Activated T-cell treated with anti-CD3 and anti-CD28 coated beads for 24 hours (primary cell): ENCODE data around the gene SATB1.
"Not testable (repeated sequence)": the region's sequence is repeated elsewhere in the genome, so short reads cannot be mapped to it uniquely, and the experiment has no call there.

Experiments
- DNase-seq: peaks from one replicate; pipeline ENCODE4 v3.0.0-alpha.2; 2020; ENCODE audit warnings: low read depth

The SATB1 gene

GRCh38 chr3:18424729-18425640, at the start of gene SATB1:
TSS of gene SATB1 (minus strand) at chr3:18425339. CDS start at chr3:18420967, 4,372 bp downstream.
- peak; percentile 50 for DNase-seq

- no peak for DNase-seq
Observed at GRCh38 chr3:18474202-18474601, 49.1 kb upstream of the SATB1 start.

- no peak for DNase-seq
Observed at GRCh38 chr3:18469775-18470174, 44.6 kb upstream of the SATB1 start.

DNA sequence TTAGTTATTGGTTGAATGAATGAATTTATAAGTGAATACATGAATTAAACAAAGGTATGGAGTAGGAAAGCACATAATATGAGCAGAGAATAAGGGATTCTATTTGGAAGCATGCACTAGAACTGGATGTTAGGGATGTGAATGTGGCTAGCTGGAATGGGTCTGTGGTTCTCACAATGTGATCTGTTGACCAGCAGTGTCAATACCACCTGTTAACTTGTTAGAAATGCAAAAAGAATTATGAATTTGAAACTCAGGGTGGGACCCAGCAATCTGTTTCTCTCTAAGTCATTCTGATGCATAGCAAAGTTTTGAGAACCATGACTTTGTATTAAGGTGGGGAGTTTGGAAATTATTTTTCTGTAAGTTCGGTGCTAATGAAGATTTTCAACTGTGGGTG, 41.0 kb upstream of the SATB1 start:
- DNase-seq: no peak

DNA sequence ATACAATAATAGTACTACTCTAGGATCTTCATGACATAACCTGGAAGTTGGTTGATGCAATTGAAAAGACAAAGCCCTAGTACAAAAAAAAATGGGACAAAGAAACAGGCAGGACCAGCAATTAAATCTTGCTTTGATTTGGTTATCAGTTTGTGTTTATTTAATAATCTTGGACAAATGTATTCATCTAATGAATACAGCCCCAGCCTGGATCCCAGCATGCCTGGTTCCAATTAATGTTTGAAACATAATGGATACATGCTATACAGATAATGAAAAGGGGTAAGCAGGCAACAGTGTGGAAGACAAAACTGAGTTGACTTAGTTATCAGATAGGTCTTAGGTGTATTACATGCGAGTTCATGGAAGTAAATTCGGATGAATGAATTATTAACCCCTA, 29.6 kb upstream of the SATB1 start:
- no peak for DNase-seq

GRCh38 chr3:18449618-18450017, 24.5 kb upstream of the SATB1 start:
- DNase-seq: not testable (repeated sequence)

DNA sequence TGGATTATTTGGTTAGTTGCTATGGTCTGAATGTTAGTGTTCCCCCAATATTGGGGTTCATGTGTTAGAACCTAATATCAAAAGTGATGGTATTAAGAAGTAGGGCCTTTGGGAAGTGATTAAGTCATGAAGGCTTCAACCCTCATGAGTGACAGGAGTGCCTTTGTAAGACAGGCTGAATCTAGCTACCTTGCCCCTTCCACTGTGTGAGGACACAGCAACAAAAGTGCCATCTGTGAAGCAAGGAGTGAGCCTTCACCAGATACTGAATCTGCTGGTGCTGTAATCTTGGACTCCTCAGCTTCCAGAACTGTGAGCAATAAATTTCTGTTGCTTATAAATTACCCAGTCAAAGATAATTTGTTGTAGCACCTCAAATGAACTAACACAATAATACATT, 22.6 kb upstream of the SATB1 start:
- DNase-seq: no peak

DNA sequence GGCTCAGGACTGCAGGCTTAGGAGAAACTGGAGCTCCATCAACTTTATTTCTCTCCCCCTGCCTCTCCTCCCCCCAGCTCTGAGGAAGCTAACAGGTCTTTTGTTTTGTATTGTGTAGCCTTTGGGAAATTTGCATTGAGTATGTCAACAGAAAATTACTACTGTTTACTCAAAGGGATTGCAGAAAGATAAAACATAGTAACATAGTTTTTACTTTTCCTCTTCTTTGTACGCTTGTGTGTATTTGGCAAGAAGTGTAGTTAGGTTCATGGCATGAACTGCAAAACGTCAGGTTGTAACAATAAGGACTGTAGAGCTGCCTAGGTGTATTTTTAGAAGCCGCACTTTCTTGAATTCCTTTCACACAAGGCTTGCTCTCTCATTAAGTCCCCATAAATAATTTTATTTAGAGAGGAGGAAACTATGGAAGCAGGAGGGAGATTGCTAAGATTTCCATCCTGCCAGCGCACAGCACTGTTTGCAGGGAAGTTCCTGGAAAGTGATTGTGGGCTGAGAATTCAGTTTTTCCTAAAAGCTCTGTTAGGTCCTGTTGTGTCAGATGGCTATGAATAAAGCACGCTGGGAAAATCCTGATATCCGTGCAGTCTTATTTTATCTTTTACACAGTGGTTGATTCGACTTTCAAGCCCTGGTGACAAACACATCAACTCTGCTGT, 21.1 kb upstream of the SATB1 start:
- DNase-seq: no peak

GRCh38 chr3:18445401-18446148, 20.4 kb upstream of the SATB1 start:
- peak; percentile 66 for DNase-seq

DNA sequence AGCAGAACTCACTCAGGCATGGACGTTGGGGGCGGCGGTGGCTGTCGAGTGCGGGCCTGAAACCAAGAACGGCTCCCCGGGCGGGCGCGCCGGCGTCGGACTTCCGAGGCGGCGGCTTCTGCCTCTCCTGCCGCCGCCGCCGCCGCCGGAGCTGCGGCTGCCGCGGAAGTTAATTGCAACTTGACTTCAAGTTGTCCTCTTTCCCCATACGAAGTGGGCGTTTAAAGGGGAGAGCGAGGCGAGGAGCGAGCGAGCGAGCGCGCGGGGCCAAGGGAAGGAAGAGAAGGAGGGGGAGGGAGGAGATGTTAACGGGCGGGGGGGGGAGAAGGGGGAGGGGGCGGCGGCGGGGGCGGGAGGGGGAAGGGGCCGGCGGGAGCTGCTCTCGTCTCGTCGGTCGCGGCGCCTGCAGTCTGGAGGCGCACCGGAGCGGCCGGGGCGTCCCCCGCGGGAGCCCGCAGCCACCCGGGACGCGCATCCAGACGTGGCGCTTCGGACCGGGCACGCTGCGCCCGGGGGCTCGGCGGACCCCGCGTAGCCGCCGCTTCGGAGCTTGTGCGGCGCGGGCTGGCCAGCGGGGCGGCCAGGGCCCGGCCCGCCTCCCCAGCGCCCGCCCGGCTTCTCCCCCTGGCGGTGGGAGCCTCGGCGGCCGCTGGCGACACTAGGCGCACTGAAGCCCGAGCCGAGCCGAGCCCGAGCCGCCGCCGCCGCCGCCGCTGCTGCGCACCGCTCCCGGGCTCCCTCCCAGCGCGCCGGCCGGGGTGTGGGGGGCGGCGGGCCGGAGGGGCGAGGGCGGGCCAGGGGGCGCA, 19.7 kb upstream of the SATB1 start:
- peak; percentile 65 for DNase-seq

GRCh38 chr3:18443665-18444594, 18.8 kb upstream of the SATB1 start:
- no peak for DNase-seq

- no peak for DNase-seq
Observed at GRCh38 chr3:18442756-18443664, 17.9 kb upstream of the SATB1 start.

DNA sequence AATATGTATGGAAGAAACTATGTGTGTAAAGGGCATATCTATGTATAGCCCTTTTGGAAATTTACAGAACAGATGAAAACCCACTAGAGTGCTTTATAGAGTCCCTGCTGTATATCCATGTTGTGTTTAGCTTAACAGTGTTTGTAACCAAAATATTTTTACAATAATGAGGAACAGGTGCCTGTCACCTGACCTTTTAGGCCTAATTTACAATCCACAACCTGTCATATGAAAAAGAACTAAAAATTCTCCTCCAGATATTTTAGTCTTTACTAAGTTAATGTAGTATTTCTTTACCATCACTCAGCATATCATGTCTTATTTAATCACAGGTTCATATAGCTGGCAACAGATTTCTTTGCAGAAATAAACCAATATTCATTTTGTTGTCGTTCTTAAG, 16.4 kb upstream of the SATB1 start:
- no peak for DNase-seq

DNA sequence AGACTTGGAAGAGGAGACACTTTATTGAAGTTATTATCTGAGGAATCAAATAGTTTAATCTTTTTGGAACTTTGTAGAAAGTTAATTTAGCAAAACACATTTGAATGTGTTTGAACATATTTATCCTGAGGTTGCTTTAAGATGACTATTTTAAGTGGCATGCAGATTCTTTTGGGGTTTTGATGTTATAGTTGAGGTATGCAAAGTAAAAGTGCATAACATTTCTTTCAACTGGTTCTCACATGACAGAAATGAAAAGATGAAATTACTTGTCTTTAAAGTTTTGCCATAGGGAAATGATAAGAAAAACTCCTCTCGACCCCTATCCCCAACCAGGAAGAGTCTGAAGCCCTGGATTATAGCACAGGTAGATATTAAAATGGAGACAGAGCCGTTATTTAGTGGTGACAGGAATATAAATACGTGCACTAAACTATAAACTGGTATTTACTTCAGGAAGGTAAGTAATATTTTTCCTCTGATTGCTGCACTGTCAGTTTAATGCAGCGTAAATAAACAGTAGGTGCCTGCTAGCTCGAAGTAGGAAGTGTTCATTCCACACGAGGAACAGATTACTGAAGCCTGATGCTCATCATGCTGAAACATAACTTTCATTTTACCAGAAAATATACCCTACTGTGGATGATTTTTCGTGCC, 15.1 kb upstream of the SATB1 start:
- DNase-seq: no peak

DNA sequence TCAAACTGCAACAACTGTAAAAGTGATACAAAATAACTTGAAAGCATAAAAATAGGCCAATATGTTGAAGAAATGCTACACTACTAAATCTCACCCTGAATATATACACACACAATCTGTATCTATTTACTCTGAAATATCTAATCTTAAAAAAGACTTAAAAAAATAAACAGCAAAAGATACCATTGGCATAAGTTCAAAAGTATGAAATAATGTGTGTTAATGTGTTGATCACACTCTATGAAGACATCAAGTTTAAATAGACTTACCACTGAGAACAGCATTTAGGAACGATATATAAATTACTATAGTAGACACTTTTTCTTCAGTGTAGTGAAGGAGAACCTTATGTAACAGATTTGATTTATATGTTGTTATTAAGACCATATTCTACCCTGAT, 14.1 kb upstream of the SATB1 start:
- DNase-seq: no peak

DNA sequence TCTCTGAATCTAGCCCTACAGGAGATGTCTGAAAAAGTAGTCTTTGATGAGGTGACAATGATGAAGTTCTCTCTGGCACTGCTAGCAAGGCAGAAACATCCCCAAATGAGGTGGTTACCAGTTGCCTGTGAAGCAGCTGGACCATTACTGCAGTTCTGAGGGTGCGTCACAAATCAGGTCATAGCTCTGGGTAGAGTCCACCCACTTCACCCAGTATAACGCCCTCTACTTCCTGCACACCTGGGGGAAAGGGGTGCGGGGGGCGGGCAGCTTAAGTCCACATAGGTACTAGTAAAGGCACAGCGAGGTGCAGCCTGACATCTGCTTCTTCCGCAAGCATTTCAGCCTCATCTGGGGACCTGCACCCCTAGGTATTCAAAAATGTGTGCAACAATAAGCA, 13.4 kb upstream of the SATB1 start:
- DNase-seq: peak; percentile 49

DNA sequence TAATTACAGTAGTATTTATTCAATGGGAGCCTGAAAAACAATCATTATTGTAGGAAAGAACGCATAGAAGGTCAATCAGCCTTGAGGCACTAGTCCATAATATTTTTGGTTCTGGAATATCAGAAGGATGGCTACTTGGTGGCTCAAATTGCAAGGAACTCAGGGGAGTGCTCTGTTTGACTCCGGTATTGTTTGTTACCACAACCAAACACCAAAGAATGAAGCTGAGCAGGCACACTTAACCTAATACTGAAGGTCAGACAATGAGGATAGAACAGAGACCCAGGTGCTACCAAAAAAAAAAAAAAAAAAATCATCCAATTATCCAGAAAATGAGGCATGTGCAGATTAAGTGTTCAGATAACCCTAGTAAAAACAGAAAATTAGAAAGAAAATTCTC, 11.1 kb upstream of the SATB1 start:
- DNase-seq: no peak

- no peak for DNase-seq
Observed at GRCh38 chr3:18434711-18435110, 9.6 kb upstream of the SATB1 start.

DNA sequence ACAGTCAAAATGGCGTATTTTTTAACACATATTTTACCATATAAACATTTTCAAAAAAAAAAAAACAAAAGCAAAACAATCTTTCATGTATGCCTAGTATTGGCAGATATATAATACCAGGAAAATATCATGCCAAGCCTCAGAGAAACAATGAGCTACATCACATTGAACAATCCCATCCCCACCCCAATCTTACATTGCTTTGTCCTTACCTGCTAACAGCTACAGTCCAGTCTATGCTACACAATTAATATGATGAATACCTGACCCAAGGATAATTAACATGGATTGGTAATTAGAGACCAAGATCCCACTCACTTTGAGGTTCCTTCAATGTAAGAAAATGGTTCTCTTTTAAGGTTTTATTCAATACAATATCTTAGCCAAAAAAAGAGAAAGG, 7.6 kb upstream of the SATB1 start:
- no peak for DNase-seq
